ENCODE data around the gene PADI3.
"Not testable (repeated sequence)": the region's sequence is repeated elsewhere in the genome, so short reads cannot be mapped to it uniquely, and the experiment has no call there.

The PADI3 gene

DNA sequence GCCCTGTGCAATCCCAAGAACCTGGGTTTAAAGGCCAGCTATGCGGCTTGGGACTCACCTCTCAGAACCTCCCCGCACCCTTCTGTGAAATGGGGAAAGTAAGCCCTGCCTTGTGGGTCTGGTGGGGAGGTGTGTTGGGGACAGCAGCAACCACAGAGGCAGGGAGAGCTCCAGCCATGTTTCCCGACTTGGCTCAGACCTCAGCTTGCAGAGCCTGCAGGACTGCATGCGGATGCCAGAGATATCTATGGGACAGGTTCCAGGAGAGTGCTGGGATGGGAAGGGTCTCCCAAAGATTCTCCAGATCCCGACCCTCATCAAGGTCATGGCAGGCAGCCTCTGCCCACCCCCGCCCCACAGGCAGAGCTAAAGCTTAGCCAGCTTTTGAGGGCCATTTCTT lies 23.8 kb upstream of the PADI3 start:
- FAIRE-seq (no peak), DNase-seq (ENCODE audit: insufficient read length, low spot score) (no peak)
- no peak for TF ChIP-seq POLR2A (IDR thresholded peaks at IDR 0.05; ENCODE audit: low read depth, low read length)

DNA sequence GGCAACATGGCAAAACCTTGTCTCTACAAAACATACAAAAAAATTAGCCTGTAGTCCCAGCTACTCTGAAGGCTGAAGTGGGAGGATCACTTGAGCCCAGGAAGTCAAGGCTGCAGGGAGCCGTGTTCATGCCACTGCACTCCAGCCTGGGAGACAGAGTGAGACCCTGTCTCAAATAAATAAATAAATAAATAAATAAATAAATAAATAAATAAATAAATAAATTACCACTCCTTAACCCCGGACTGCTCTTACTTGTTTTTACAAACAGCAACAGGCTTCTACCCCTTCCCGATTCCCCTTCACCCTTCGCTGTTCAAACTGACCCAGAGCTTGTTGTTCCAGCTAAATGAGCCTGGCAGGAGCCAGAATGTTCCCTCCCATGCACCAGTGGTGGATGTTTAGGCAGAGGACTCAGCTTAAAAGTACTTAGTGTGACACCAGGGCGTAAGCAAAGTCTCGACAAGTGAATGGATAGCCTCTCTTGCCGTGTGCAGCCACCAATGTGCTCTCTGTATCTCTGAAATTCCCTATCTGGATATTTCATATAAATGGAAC lies 21.5 kb upstream of the PADI3 start:
- no peak for FAIRE-seq
- no peak for DNase-seq (ENCODE audit: insufficient read length, low spot score)
- TF ChIP-seq POLR2A (IDR thresholded peaks at IDR 0.05; ENCODE audit: low read depth, low read length) = no peak

DNA sequence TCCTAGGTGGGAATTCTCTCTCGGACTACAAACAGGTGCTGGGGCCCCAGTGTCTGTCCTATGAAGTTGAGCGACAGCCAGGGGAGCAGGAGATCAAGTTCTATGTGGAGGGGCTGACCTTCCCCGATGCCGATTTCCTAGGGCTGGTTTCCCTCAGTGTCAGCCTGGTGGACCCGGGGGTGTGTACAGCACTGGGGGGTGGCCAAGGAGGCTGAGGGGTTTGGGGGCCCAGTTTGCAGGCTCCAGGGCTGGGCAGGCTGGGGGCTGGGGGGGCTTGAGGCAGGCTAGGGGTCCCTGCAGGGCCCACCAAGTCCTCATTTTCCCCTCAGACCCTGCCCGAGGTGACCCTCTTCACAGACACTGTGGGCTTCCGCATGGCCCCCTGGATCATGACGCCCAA lies 20.3 kb upstream of the PADI3 start:
- FAIRE-seq = no peak
- no peak for TF ChIP-seq POLR2A (IDR thresholded peaks at IDR 0.05; ENCODE audit: low read depth, low read length)
- no peak for DNase-seq (ENCODE audit: insufficient read length, low spot score)

DNA sequence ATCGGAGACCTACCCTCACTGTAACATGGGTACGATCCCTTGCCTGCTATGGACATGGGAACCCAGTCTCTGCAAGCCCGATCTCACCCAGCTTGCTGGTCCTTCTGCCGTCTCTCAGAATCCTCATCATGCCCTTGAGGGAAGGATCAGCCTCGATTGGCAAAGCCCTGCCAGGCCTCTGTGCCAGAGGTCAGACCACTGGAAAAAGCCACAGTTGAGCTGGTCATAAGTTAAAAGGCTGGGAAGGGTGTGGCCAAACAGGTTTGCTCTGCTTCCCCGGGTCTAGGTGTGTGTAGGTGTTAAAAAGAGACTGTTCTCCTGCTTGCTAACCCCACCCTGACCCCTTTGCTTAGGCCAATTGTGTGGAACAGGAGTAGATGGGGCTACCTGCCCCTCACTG lies 19.5 kb upstream of the PADI3 start:
- TF ChIP-seq POLR2A (IDR thresholded peaks at IDR 0.05; ENCODE audit: low read depth, low read length) = no peak
- FAIRE-seq (no peak), DNase-seq (ENCODE audit: insufficient read length, low spot score) (no peak)

DNA sequence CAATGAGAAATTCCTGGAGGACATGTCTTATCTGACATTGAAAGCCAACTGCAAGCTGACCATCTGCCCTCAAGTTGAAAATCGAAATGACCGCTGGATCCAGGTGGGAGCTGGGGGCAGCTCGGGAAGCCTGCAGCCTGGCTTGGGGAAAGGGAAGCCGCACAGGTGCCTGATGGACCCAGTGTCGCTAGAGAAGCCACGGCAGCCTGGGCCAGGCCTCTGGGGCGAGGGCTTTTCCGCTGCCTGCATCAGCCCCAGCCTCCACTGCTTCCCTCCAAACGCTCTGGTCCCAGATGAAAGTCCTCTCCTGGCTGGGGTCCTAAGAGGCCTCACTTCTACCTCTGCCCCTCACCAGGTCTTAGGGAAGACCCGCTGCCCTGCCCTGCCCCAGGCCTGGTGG lies 18.8 kb upstream of the PADI3 start:
- FAIRE-seq (no peak), DNase-seq (ENCODE audit: insufficient read length, low spot score) (no peak)
- TF ChIP-seq POLR2A (IDR thresholded peaks at IDR 0.05; ENCODE audit: low read depth, low read length) = no peak

DNA sequence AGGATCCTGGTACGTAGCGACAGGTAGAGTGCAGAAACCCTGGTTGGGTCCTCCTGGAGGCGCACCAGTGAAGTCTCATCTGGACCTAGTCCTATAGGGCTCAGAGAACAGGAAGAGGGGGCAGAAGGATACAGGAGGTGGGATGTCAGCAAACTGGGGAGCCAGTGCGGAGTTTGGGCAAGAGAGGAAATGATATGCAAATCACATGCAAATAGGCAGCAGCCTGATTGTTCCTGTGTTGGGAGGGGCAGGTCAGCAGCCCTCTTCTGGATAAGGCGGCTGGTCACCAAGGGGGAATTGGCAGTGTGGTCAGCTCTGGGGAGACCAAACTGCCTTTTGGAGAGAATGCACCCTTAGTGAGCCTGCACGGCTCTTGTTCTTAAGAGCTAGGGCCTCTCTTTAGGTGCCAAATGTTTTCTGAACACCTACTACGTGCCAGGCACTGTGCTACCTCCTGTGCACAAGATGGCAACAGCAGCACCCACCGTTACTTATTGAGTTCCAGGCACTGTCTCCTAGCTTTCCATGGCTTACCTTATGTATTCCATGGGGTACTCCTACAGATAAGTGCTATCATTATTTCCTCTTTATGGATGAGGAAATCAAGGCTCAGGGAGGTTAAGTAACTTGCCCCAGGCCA lies 18.1 kb upstream of the PADI3 start:
- FAIRE-seq (no peak), DNase-seq (ENCODE audit: insufficient read length, low spot score) (no peak)
- no peak for TF ChIP-seq POLR2A (IDR thresholded peaks at IDR 0.05; ENCODE audit: low read depth, low read length)

DNA sequence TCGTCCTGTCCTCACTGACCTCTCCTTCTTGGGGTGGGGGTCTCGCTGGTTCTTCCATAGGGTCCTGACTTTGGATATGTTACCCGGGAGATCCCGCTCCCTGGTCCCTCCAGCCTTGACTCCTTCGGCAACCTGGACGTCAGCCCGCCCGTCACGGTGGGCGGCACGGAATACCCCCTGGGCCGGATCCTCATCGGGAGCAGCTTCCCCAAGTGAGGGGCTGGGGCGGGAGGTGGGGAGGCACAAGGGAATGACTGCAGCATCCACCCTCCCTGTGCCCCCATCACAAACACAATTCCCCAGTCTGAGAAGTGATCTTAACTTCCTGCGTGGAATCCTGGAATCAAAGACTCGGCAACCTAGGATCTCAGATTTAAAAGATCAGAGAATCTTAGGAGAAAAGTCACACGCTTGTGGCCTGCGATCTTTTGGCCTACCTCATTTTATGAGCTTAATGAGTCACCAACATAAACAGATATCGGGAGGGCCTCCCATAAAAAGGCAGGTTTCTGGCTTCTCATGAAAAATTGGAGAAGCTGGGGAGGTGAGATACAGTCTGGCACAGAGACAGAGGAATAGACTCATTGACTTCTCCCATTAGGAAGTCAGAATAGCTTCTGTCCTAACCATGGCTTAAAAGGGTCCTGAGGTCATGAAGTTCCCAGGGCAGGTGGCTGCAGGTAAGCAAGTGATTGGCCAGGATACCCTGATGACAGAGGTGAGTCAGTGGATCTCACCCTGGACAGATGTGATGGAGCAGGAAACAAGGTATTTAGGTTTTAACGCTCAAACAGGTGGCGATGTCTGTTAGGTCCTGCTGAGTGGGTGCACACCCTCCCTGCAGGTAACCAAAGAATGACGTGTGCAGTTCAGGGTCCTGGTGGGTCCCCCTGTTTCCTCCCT lies 15.9 kb upstream of the PADI3 start:
- no peak for TF ChIP-seq POLR2A (IDR thresholded peaks at IDR 0.05; ENCODE audit: low read depth, low read length)
- FAIRE-seq (no peak), DNase-seq (ENCODE audit: insufficient read length, low spot score) (peak; percentile 41)

DNA sequence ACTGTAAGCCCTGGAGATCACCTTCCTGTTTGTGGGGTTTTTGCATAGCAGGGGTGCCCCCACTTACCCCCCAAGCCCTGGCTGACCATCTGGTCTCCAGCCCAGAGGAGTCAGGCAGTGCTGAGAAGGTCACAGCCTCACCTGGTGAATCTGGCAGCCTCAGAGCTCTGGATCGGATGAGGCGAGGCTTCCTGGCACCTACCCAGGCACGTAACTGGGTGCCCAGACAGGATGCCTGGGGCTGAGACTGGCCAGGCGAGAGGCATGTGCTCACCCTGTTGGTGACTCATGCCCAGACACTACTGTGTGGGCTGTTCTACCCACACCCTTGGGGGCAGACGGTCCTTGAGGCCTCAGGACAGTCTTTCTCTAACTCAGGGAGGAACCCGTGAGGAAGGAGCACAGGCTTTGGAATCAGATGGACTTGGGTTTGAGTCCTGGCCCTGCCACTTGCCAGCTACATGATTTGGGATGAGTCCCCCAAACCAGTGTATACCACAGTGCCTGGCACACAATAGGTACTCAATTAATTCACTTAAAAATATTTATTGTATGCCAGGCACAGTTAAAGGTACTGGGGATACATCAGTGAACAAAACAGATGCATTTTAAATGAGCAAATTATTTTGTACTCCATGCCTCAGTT lies 15.1 kb upstream of the PADI3 start:
- peak; percentile 47; the same call in 1 of the 2 replicates for TF ChIP-seq POLR2A (IDR thresholded peaks at IDR 0.05; ENCODE audit: low read depth, low read length)
- FAIRE-seq (peak; percentile 89), DNase-seq (ENCODE audit: insufficient read length, low spot score) (peak; percentile 79)

DNA sequence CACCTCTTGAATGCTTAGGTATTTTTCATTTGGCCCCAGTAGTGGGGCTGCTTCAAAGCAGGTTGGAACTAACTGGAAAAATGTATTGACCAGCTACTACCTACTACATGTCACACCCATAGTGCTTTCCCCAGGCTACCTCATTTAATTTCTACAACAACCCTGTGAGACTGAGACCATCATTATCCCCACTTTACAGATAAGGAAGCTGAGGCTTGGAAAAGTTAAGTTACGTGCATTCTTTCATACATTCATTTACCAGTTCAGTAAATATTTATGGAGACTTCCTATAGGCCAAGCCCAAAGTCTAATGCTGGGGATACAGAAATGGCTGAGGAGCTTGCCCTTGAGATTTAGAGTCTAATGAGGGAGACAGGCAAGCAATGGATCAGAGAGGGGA lies 14.5 kb upstream of the PADI3 start:
- no peak for DNase-seq (ENCODE audit: insufficient read length, low spot score)
- TF ChIP-seq POLR2A (IDR thresholded peaks at IDR 0.05; ENCODE audit: low read depth, low read length) = no peak
- FAIRE-seq = no peak

DNA sequence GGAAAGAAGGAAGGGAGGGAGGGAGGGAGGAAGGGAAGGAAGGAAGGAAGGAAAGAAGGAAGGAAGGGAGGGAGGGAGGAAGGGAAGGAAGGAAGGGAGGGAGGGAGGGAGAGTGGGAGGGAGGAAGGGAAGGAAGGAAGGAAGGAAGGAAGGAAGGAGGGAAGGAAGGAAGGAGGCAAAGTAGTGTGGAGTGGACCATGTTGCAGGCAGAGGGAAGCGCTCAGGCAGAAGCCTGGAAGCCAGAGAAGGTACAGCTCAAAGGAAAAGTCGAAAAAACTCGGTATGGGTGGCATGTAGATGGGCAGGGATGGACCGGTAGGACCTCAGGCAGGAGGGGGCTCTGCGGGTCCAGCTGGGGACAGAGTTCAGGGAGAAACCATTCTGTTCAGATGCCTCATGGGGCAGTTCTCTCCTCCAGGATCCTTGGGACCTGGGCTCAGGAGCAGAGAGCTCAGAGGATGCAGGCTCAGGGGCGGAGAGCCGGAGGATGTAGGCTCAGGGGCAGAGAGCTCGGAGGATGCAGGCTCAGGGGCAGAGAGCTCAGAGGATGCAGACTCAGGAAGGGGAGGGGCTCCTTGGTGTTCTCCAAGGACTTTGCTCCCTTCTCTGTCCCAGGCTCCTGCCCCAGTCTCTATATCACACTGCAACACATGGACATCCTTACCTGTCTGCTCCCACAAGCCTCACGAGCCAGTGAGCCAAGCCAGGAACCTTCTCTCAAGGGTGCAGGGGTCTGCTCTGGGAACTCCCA lies 13.6 kb upstream of the PADI3 start:
- FAIRE-seq (no peak), DNase-seq (ENCODE audit: insufficient read length, low spot score) (no peak)
- no peak for TF ChIP-seq POLR2A (IDR thresholded peaks at IDR 0.05; ENCODE audit: low read depth, low read length)

DNA sequence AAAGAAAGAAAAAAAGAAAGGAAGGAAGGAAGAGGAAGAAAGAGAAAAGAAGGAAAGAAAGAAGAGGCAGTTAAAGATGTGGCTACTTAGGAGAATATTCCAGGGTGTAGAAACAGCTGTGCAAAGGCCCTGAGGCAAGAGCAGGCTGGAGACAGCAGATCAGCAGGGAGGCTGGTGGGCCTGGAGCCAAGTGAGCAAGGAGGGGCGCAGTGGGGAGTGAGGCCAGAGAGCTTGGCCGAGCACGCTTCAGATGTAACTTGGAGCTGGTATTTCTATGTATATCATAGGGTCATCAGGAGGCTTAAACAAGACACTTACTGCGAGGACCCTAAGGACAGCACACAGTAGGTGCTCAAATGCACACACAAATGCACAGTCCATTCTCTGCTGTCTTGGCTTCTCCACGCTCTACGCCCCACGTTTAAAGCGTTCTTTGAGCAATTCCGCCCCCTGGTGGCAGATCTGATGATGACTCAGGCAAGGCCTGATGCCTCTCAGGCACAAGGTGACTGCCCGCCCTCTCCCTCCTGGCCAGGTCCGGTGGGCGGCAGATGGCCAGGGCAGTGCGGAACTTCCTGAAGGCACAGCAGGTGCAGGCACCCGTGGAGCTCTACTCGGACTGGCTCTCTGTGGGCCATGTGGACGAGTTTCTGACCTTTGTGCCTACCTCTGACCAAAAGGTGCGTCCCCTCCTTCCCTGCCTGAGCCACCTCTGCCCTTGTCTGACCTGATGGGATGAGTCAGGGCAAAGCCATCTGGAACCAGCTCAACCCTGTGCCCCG lies 11.9 kb upstream of the PADI3 start:
- FAIRE-seq (no peak), DNase-seq (ENCODE audit: insufficient read length, low spot score) (peak; percentile 49)
- no peak for TF ChIP-seq POLR2A (IDR thresholded peaks at IDR 0.05; ENCODE audit: low read depth, low read length)

DNA sequence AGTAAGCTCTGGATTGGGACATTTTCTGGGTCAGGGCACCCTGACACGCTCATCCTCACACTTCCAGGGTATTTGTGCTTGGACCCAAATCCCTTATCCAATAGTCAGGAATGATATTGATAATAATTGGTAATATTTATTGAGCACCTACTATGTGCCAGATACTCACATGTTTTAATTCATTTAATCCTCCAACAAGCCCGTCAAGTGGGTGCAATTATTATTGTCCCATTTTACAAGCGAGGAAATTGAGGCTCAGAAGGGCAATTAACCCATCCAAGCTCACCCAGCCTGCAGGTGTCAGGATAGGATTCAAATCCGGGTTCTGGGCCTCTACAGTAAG lies 11.4 kb upstream of the PADI3 start:
- FAIRE-seq (no peak), DNase-seq (ENCODE audit: insufficient read length, low spot score) (no peak)
- TF ChIP-seq POLR2A (IDR thresholded peaks at IDR 0.05; ENCODE audit: low read depth, low read length) = no peak

DNA sequence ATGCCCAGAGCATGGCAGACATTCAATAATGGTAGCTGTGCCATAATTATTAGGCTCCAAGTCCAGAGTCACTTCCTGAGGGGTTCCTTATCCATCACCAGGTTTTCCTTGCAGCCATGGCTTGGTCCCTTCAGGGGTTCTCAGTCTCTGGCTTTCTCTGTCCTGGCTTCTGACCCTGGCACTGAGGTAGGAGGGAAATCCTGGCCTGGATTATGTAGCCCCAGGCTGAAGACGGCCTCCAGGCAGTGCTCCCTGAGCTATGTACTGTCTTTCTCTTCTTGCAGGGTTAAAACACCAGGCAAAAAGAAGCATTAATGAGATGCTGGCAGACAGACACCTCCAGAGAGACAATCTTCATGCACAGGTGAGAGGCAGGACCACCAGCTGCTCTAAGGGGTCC lies 9.5 kb upstream of the PADI3 start:
- TF ChIP-seq POLR2A (IDR thresholded peaks at IDR 0.05; ENCODE audit: low read depth, low read length) = no peak
- DNase-seq (ENCODE audit: insufficient read length, low spot score) (peak; percentile 66), FAIRE-seq (no peak)

DNA sequence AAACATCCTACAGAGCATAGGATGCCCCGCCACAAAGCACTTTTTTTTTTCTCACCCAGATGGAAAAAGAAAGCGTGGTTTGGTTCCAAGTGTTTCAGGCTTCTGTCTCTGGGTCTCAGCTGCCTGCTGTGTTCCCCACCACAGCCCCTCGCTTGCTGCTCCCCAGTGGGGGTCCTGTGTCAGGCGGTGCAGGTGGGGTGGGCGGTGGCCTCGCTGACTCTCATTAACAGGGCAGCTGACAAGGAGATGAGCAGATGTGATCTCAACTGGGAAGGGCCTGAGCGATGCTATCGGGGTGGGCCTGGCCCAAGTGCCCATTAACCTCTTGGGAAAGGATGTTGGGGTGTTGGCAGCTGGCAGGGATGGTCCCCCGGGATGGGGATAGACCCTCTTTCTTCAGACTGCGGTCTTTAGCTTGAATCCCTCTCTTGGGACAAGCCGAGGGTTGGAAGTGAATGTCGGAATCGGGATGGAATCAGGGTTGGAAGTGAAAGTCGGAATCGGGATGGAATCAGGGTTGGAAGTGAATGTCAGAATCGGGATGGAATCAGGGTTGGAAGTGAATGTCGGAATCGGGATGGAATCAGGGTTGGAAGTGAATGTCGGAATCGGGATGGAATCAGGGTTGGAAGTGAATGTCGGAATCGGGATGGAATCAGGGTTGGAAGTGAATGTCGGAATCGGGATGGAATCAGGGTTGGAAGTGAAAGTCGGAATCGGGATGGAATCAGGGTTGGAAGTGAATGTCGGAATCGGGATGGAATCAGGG lies 7.7 kb upstream of the PADI3 start:
- not testable (repeated sequence) for FAIRE-seq; DNase-seq (ENCODE audit: insufficient read length, low spot score)

DNA sequence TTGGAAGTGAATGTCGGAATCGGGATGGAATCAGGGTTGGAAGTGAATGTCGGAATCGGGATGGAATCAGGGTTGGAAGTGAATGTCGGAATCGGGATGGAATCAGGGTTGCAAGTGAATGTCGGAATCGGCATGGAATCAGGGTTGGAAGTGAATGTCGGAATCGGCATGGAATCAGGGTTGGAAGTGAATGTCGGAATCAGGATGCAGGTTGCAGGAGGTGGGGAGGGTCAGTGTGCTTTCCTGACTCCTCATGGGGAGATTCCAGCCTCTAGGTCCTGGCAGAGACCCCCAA lies 7.2 kb upstream of the PADI3 start:
- not testable (repeated sequence) for FAIRE-seq; DNase-seq (ENCODE audit: insufficient read length, low spot score)

All from H54 (cell line).